OCI-LY7 (cell line): ENCODE results near the gene DPP10. TPM values are rescaled to one million over a fixed set of nuclear protein-coding genes. Genes with fewer than 3 reads are reported as not detected.

Source experiments
- BruUV-seq: library from RNA; stranded (reverse); fragments of 400-500 nt; replicated peaks from 2 replicates; lab custom pipeline; 2021; lab: Mats Ljungman, UMichigan
- CTCF ChIA-PET: fragments of 300-600 bp; sonication (Branson Sonifier 250); formaldehyde crosslinking; loops from one replicate; lab custom pipeline; 2022; ENCODE audit warnings: antibody characterized with exemption; ENCODE audit not compliant: unreplicated experiment; lab: Charles Lee
- POLR2A ChIA-PET: fragments of 300-600 bp; sonication (Branson Sonifier 250); formaldehyde crosslinking; loops from one replicate; lab custom pipeline; 2022; ENCODE audit warnings: antibody characterized with exemption; lab: Charles Lee
- DNase-seq: peaks from one replicate; pipeline ENCODE4 v3.0.0-alpha.2; 2015; ENCODE audit warnings: low spot score
- H2AFZ ChIP-seq: fragments of 200-600 bp; sonication (generic), shearing (Covaris generic); 2 replicates; pipeline ENCODE4 v1.6.1; 2014; ENCODE audit warnings: mild to moderate bottlenecking, antibody characterized with exemption, low read length, moderate library complexity
- H3K27ac ChIP-seq: fragments of 200-600 bp; sonication (generic); 2 replicates; pipeline ENCODE4 v1.5.1; 2014; ENCODE audit warnings: mixed run types, low read depth, mild to moderate bottlenecking, moderate library complexity, low read length, inconsistent platforms; ENCODE audit not compliant: poor library complexity, severe bottlenecking
- H3K36me3 ChIP-seq: fragments of 200-600 bp; sonication (generic); 2 replicates; pipeline ENCODE4 v1.6.1; 2014; ENCODE audit warnings: mild to moderate bottlenecking, antibody characterized with exemption, low read length, moderate library complexity, mixed read lengths; ENCODE audit not compliant: insufficient read depth
- H3K4me1 ChIP-seq: fragments of 200-600 bp; sonication (generic); 2 replicates; pipeline ENCODE4 v1.5.1; 2014; ENCODE audit warnings: mild to moderate bottlenecking, low read length; ENCODE audit not compliant: insufficient read depth, poor library complexity, severe bottlenecking
- H3K4me2 ChIP-seq: fragments of 200-600 bp; sonication (generic); 2 replicates; pipeline ENCODE4 v1.6.1; 2014; ENCODE audit warnings: mild to moderate bottlenecking, low read length
- H3K4me3 ChIP-seq: fragments of 200-600 bp; sonication (generic); 2 replicates; pipeline ENCODE4 v1.5.1; 2014; ENCODE audit warnings: mild to moderate bottlenecking, low read depth, low read length; ENCODE audit not compliant: poor library complexity, severe bottlenecking
- H3K79me2 ChIP-seq: fragments of 200-600 bp; sonication (generic); 2 replicates; pipeline ENCODE4 v1.6.1; 2016; ENCODE audit warnings: low read depth, mild to moderate bottlenecking, low read length, moderate library complexity, mixed read lengths; ENCODE audit not compliant: insufficient read depth
- H3K9me2 ChIP-seq: fragments of 200-600 bp; sonication (generic); 2 replicates; pipeline ENCODE4 v1.6.1; 2016; ENCODE audit warnings: mild to moderate bottlenecking, low read length, mixed read lengths; ENCODE audit not compliant: insufficient read depth
- H3K9me3 ChIP-seq: fragments of 200-600 bp; sonication (generic); 2 replicates; pipeline ENCODE4 v1.6.1; 2014; ENCODE audit warnings: mild to moderate bottlenecking, mixed run types, low read length, mixed read lengths
- H4K20me1 ChIP-seq: fragments of 200-600 bp; sonication (generic); 2 replicates; pipeline ENCODE4 v1.6.1; 2014; ENCODE audit warnings: mild to moderate bottlenecking, antibody characterized with exemption, low read length, moderate library complexity, mixed read lengths; ENCODE audit not compliant: insufficient read depth
- CTCF ChIP-seq: fragments of 200-600 bp; sonication (generic); conservative IDR thresholded peaks from 2 replicates; pipeline ENCODE4 v1.5.1; 2014; ENCODE audit warnings: mild to moderate bottlenecking, antibody characterized with exemption, low read length, moderate library complexity, mixed read lengths
- EZH2phosphoT487 ChIP-seq: fragments of 200-600 bp; sonication (generic); IDR thresholded peaks from 2 replicates; pipeline ENCODE4 v1.6.1; 2018; ENCODE audit warnings: low read depth, borderline replicate concordance, mild to moderate bottlenecking, mixed run types, antibody characterized with exemption, low read length, moderate library complexity, mixed read lengths
- intact Hi-C: fragments of 100-400 bp; cut with micrococcal nuclease; formaldehyde crosslinking; loops from one replicate; pipeline ENCODE4 v1.10.0; 2022; ENCODE audit not compliant: unreplicated experiment
- total RNA-seq, 2 experiments: library from RNA; depleted of rRNA in 1 of 2; stranded (reverse); fragments of >200 nt in 1 of 2; shearing (Covaris generic) in 1 of 2; gene quantifications; 2 replicates each; pipeline ENCODE4 v1.2.3, GENCODE V29; 2014 to 2022

DPP10 gene
- total RNA-seq, 2 experiments from 2014 or later, result not detected

- TF ChIP-seq EZH2phosphoT487 (no peak), CTCF (no peak)
- POLR2A ChIA-PET, result no interaction called here
Observed at GRCh38 chr2:115848192-115848591, 1405.8 kb downstream of the DPP10 start.

DNA sequence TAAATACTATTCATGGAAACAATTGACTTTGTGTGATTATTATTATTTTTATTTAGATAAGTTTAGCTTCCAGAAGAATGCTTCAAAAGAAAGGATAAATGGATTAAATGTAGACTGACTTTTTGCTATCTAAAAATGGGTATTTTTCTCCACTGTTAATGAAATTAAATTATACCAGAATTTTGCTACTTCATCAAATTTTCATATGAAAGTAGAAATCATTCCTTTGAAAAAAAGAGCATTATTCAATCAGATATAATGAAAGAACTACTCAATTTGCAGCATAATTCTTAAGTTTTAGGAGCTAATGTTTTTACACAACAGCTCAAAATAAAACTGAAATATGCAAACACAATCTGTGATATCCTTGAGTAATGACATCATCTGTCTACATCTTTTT is 1424.6 kb downstream of the DPP10 start:
- Histone ChIP-seq H3K4me3 (no peak overlapping the region), H3K9me2 (no peaks in the 10 kb centered on the region), H3K79me2 (no peaks in the 10 kb centered on the region), H3K4me2 (no peak overlapping the region), H3K4me1 (no peaks in the 10 kb centered on the region), H4K20me1 (no peaks in the 10 kb centered on the region), H3K9me3 (no peaks in the 10 kb centered on the region), H3K27ac (no peak overlapping the region), H2AFZ (no peak overlapping the region; the same call in 1 of the 2 replicates), H3K36me3 (no peaks in the 10 kb centered on the region)
- POLR2A ChIA-PET, result no interaction called here
- DNase-seq, result no peak
- BruUV-seq, result no TSS peak
- TF ChIP-seq EZH2phosphoT487 (no peak), CTCF (no peak)
- CTCF ChIA-PET, result no interaction called here
- intact Hi-C loops, result no loop called here

More at GRCh38 chr2:115848192-115848591, 1405.8 kb downstream of the DPP10 start:
- H4K20me1 ChIP-seq, result no peaks in the 10 kb centered on the region
- BruUV-seq, result no TSS peak
- intact Hi-C loops, result no loop called here
- no peaks in the 10 kb centered on the region for H3K9me2 ChIP-seq
- no peaks in the 10 kb centered on the region for H3K4me1 ChIP-seq
- H2AFZ ChIP-seq, result no peak overlapping the region
- H3K36me3 ChIP-seq, result no peaks in the 10 kb centered on the region
- H3K4me3 ChIP-seq, result no peak overlapping the region
- H3K27ac ChIP-seq, result no peak overlapping the region
- DNase-seq, result no peak
- H3K79me2 ChIP-seq, result no peaks in the 10 kb centered on the region
- CTCF ChIA-PET, result no interaction called here
- H3K4me2 ChIP-seq, result no peak overlapping the region
- H3K9me3 ChIP-seq, result no peaks in the 10 kb centered on the region

- no peak overlapping the region for H2AFZ ChIP-seq
- H3K4me2 ChIP-seq, result no peak overlapping the region
- no peak for DNase-seq
- no peak overlapping the region for H3K27ac ChIP-seq
- H3K4me1 ChIP-seq, result no peaks in the 10 kb centered on the region
- H3K79me2 ChIP-seq, result no peaks in the 10 kb centered on the region
- ChIA-PET CTCF (no interaction called here), POLR2A (interaction anchor here (1.3 kb wide), 2 partner anchors 12 to 21 kb away, joined by 3 to 4 read pairs; no protein-coding TSS in a partner anchor)
- no peaks in the 10 kb centered on the region for H4K20me1 ChIP-seq
- H3K36me3 ChIP-seq, result no peaks in the 10 kb centered on the region
- H3K9me2 ChIP-seq, result no peaks in the 10 kb centered on the region
- no TSS peak for BruUV-seq
- H3K9me3 ChIP-seq, result no peaks in the 10 kb centered on the region
- intact Hi-C loops, result no loop called here
- TF ChIP-seq EZH2phosphoT487 (no peak), CTCF (no peak)
- no peak overlapping the region for H3K4me3 ChIP-seq
Observed at GRCh38 chr2:115874427-115874826, 1432.0 kb downstream of the DPP10 start.
